ENCODE measurements around the gene KRTAP4-6.

Gene KRTAP4-6

DNA sequence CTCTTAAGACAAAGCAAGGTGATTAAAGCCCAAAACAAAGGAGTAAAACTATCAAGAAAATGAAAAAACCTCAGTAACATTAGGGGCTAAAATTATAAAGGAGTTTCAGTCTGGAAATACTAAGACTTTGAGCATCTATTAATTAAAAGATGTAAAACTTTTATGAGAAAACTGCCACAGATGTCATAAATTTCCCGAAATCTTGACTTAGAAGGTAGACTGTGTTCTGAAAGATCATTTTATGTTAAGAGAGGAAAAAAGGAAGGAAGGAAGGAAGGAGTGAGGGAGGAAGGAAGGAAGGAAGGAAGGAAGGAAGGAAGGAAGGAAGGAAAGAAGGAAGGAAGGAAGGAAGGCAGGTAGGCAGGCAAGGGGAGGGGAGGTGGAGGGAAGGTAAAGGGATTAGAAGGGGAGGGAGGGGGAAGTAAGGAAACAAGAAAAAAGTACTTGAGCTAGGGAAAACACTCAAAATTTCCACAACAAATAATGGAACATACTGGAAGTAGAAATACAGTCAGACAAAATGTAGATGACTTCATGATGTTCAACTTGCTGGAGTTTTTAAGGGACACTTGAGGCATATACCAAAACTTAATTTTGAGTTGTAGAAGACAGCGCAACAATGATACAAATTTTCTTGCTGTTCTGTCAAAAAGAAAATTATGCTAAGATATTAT, 7.3 kb upstream of the KRTAP4-6 start:
- Histone ChIP-seq H4K8ac (ENCODE audit: low read depth, low read length) (no peak overlapping the region), H2AK5ac (ENCODE audit: low read length) (no peak overlapping the region), H3K4me3 (ENCODE audit: low read depth, low read length) (no peak overlapping the region), H3K9ac (ENCODE audit: low read length) (no peak overlapping the region), H3K36me3 (ENCODE audit: control insufficient read depth in 1 of 2, insufficient read depth in 2 of 2, low read length in 2 of 2) (no peaks in the 10 kb centered on the region), H3K14ac (ENCODE audit: low read length) (no peak overlapping the region), H3K27ac (ENCODE audit: low read depth, low read length) (no peak overlapping the region), H2AFZ (ENCODE audit: insufficient read depth, low read length, poor library complexity) (no peak overlapping the region), H2BK12ac (ENCODE audit: low read length) (no peak overlapping the region), H3K4me2 (ENCODE audit: low read length) (no peak overlapping the region), H3K79me1 (ENCODE audit: low read length) (no peaks in the 10 kb centered on the region), H3K4me1 (ENCODE audit: control insufficient read depth in 1 of 2, insufficient read depth in 2 of 2, low read length in 2 of 2) (no peaks in the 10 kb centered on the region), H2BK5ac (ENCODE audit: low read depth, low read length, poor library complexity) (no peak overlapping the region), H3K23ac (ENCODE audit: low read length) (no peak overlapping the region), H3K18ac (ENCODE audit: low read length) (no peak overlapping the region), H4K91ac (ENCODE audit: low read depth, low read length) (no peak overlapping the region), H3K79me2 (ENCODE audit: control insufficient read depth, insufficient read depth, low read length, poor library complexity) (no peaks in the 10 kb centered on the region), H3K27me3 (ENCODE audit: insufficient read depth, low read length) (no peaks in the 10 kb centered on the region), H3K4ac (ENCODE audit: low read depth, low read length) (no peak overlapping the region), H2BK120ac (ENCODE audit: insufficient read depth, low read length, poor library complexity) (no peak overlapping the region), H4K12ac (ENCODE audit: low read depth, low read length) (no peak overlapping the region), H3K9me3 (ENCODE audit: insufficient read depth, low read depth, low read length) (no peaks in the 10 kb centered on the region)
- WGBS (ENCODE audit: extremely low coverage, insufficient coverage, insufficient read length) = no CpG with 5 or more reads among the region's 2 CpGs
- no peak for DNase-seq

DNA sequence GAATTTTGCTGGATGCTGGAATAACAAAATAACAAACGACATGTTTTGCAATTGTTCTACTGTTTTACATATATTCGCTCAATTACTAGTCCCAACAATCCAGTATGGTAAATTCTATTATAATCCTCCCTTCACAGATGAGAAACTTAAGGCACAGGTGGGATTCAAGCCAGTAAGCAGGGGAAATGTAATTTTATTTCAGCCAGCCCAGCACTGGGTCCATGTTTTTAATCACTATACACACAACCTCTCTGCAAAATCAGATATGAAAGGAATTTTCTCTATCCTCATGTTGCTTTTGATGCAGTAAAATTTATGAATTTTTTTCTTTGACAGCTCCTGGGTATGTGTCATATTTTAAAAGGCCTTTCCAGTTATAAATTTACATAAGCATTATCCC, 4.9 kb upstream of the KRTAP4-6 start:
- H3K9me3 ChIP-seq (ENCODE audit: insufficient read depth, low read depth, low read length) = peaks cover under 1% of the 10 kb centered on the region
- no peaks in the 10 kb centered on the region for H3K79me1 ChIP-seq (ENCODE audit: low read length)
- H3K4me2 ChIP-seq (ENCODE audit: low read length) = no peak overlapping the region
- H3K4ac ChIP-seq (ENCODE audit: low read depth, low read length) = no peak overlapping the region
- no peaks in the 10 kb centered on the region for H3K79me2 ChIP-seq (ENCODE audit: control insufficient read depth, insufficient read depth, low read length, poor library complexity)
- no peak overlapping the region for H4K8ac ChIP-seq (ENCODE audit: low read depth, low read length)
- H3K4me3 ChIP-seq (ENCODE audit: low read depth, low read length) = no peak overlapping the region
- WGBS (ENCODE audit: extremely low coverage, insufficient coverage, insufficient read length) = no CpG with 5 or more reads among the region's 2 CpGs
- H3K36me3 ChIP-seq (ENCODE audit: control insufficient read depth in 1 of 2, insufficient read depth in 2 of 2, low read length in 2 of 2) = no peaks in the 10 kb centered on the region
- no peak overlapping the region for H3K18ac ChIP-seq (ENCODE audit: low read length)
- H3K23ac ChIP-seq (ENCODE audit: low read length) = no peak overlapping the region
- H3K9ac ChIP-seq (ENCODE audit: low read length) = no peak overlapping the region
- no peak overlapping the region for H2BK12ac ChIP-seq (ENCODE audit: low read length)
- no peak overlapping the region for H4K12ac ChIP-seq (ENCODE audit: low read depth, low read length)
- H2AK5ac ChIP-seq (ENCODE audit: low read length) = no peak overlapping the region
- H3K14ac ChIP-seq (ENCODE audit: low read length) = no peak overlapping the region
- H4K91ac ChIP-seq (ENCODE audit: low read depth, low read length) = no peak overlapping the region
- H2BK120ac ChIP-seq (ENCODE audit: insufficient read depth, low read length, poor library complexity) = no peak overlapping the region
- H2AFZ ChIP-seq (ENCODE audit: insufficient read depth, low read length, poor library complexity) = no peak overlapping the region
- no peaks in the 10 kb centered on the region for H3K27me3 ChIP-seq (ENCODE audit: insufficient read depth, low read length)
- no peak overlapping the region for H2BK5ac ChIP-seq (ENCODE audit: low read depth, low read length, poor library complexity)
- no peaks in the 10 kb centered on the region for H3K4me1 ChIP-seq (ENCODE audit: control insufficient read depth in 1 of 2, insufficient read depth in 2 of 2, low read length in 2 of 2)
- H3K27ac ChIP-seq (ENCODE audit: low read depth, low read length) = no peak overlapping the region
- no peak for DNase-seq

DNA sequence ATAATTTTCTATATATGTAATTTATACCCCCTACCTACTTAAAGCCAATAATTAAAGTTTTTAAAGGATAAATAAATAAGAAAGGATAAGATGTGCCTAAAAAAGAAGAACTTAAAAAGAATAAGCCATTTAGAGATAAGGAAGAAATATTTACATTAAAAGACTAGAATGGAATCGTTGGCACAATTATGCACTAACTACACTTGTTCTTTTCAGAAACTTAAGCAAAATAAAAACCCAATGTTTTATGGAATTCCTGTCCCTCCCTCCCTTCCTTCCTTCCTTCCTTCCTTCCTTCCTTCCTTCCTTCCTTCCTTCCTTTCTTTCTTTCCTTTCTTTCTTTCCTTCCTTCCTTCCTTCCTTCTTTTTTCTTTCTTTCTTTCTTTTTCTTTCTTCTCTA, 4.5 kb upstream of the KRTAP4-6 start:
- WGBS (ENCODE audit: extremely low coverage, insufficient coverage, insufficient read length) = no CpG with 5 or more reads among the region's 1 CpG
- no peak overlapping the region for H3K4me3 ChIP-seq (ENCODE audit: low read depth, low read length)

DNA sequence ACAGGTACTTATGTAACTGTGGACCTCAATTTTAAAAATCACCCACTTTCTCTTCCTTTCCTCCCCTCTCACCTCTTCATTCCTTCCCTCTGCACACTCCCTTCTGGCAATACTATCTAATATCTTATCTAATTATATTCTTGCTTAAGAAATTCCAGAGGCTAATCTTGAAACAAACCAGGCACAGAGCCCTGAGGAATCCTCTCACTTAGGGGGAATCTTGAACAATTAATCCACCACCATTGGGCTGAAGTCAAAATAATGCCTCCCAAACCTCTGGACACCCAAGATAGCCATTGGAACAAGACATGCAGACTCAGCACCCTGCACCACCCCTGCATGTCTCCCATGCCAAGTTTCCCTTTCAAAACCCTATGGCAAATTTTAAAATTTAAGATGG, 1.0 kb upstream of the KRTAP4-6 start:
- Histone ChIP-seq H3K4me2 (ENCODE audit: low read length) (no peak overlapping the region), H3K23ac (ENCODE audit: low read length) (no peak overlapping the region), H3K4me1 (ENCODE audit: control insufficient read depth in 1 of 2, insufficient read depth in 2 of 2, low read length in 2 of 2) (no peaks in the 10 kb centered on the region), H2BK120ac (ENCODE audit: insufficient read depth, low read length, poor library complexity) (no peak overlapping the region), H3K14ac (ENCODE audit: low read length) (no peak overlapping the region), H2AK5ac (ENCODE audit: low read length) (no peak overlapping the region), H2BK12ac (ENCODE audit: low read length) (no peak overlapping the region), H3K36me3 (ENCODE audit: control insufficient read depth in 1 of 2, insufficient read depth in 2 of 2, low read length in 2 of 2) (no peaks in the 10 kb centered on the region), H3K9me3 (ENCODE audit: insufficient read depth, low read depth, low read length) (peaks cover 7% of the 10 kb centered on the region), H2BK5ac (ENCODE audit: low read depth, low read length, poor library complexity) (no peak overlapping the region), H3K4ac (ENCODE audit: low read depth, low read length) (no peak overlapping the region), H3K27me3 (ENCODE audit: insufficient read depth, low read length) (no peaks in the 10 kb centered on the region), H4K12ac (ENCODE audit: low read depth, low read length) (no peak overlapping the region), H4K91ac (ENCODE audit: low read depth, low read length) (no peak overlapping the region), H4K8ac (ENCODE audit: low read depth, low read length) (no peak overlapping the region), H3K27ac (ENCODE audit: low read depth, low read length) (no peak overlapping the region), H3K79me1 (ENCODE audit: low read length) (no peaks in the 10 kb centered on the region), H2AFZ (ENCODE audit: insufficient read depth, low read length, poor library complexity) (no peak overlapping the region), H3K18ac (ENCODE audit: low read length) (no peak overlapping the region), H3K79me2 (ENCODE audit: control insufficient read depth, insufficient read depth, low read length, poor library complexity) (no peaks in the 10 kb centered on the region), H3K9ac (ENCODE audit: low read length) (no peak overlapping the region), H3K4me3 (ENCODE audit: low read depth, low read length) (no peak overlapping the region)
- peak in 1 of 2 donors; percentile 34 for DNase-seq

More for the DNA sequence above, 4.5 kb upstream of the KRTAP4-6 start:
- Histone ChIP-seq H3K27me3 (ENCODE audit: insufficient read depth, low read length) (no peaks in the 10 kb centered on the region), H2BK12ac (ENCODE audit: low read length) (no peak overlapping the region), H3K9me3 (ENCODE audit: insufficient read depth, low read depth, low read length) (peaks cover 5% of the 10 kb centered on the region), H4K12ac (ENCODE audit: low read depth, low read length) (no peak overlapping the region), H2AK5ac (ENCODE audit: low read length) (no peak overlapping the region), H3K14ac (ENCODE audit: low read length) (no peak overlapping the region), H3K4ac (ENCODE audit: low read depth, low read length) (no peak overlapping the region), H3K27ac (ENCODE audit: low read depth, low read length) (no peak overlapping the region), H3K79me1 (ENCODE audit: low read length) (no peaks in the 10 kb centered on the region), H3K4me2 (ENCODE audit: low read length) (no peak overlapping the region), H3K79me2 (ENCODE audit: control insufficient read depth, insufficient read depth, low read length, poor library complexity) (no peaks in the 10 kb centered on the region), H3K9ac (ENCODE audit: low read length) (no peak overlapping the region), H3K23ac (ENCODE audit: low read length) (no peak overlapping the region), H4K8ac (ENCODE audit: low read depth, low read length) (no peak overlapping the region), H3K18ac (ENCODE audit: low read length) (no peak overlapping the region), H4K91ac (ENCODE audit: low read depth, low read length) (no peak overlapping the region), H2BK120ac (ENCODE audit: insufficient read depth, low read length, poor library complexity) (no peak overlapping the region), H2BK5ac (ENCODE audit: low read depth, low read length, poor library complexity) (no peak overlapping the region), H3K36me3 (ENCODE audit: control insufficient read depth in 1 of 2, insufficient read depth in 2 of 2, low read length in 2 of 2) (no peaks in the 10 kb centered on the region), H2AFZ (ENCODE audit: insufficient read depth, low read length, poor library complexity) (no peak overlapping the region), H3K4me1 (ENCODE audit: control insufficient read depth in 1 of 2, insufficient read depth in 2 of 2, low read length in 2 of 2) (no peaks in the 10 kb centered on the region)
- DNase-seq = no peak

Measured in trophoblast cell (in vitro differentiated cells and primary cell).